GM19468 (cell line): ENCODE results near the gene KRTAP12-4.
"Not testable (repeated sequence)": the region's sequence is repeated elsewhere in the genome, so short reads cannot be mapped to it uniquely, and the experiment has no call there.

ENCODE experiments used
- ATAC-seq: cut with Tn5 transposase; IDR thresholded peaks from one replicate; pipeline ENCODE4 v1.9.1; 2021; ENCODE audit warnings: mild to moderate bottlenecking, moderate library complexity, moderate number of reproducible peaks; ENCODE audit not compliant: unreplicated experiment; ENCODE audit errors: extremely low read depth

KRTAP12-4 gene

GRCh38 chr21:44654576-44655175, at the start of gene KRTAP12-4:
TSS of gene KRTAP12-4 (minus strand) at chr21:44654659. CDS start at chr21:44654614, 45 bp downstream.
- no peak for ATAC-seq

GRCh38 chr21:44703731-44704635, 49.5 kb upstream of the KRTAP12-4 start:
- ATAC-seq, result no peak

- no peak for ATAC-seq
These were observed 48.7 kb upstream of the KRTAP12-4 start for GRCh38 chr21:44702973-44703730.

- no peak for ATAC-seq
These were observed 47.9 kb upstream of the KRTAP12-4 start for GRCh38 chr21:44702111-44702972.

GRCh38 chr21:44701541-44701940, 47.1 kb upstream of the KRTAP12-4 start:
- ATAC-seq, result no peak

- ATAC-seq, result no peak
These were observed 46.6 kb upstream of the KRTAP12-4 start for GRCh38 chr21:44701023-44701400.

GRCh38 chr21:44700101-44701022, 45.9 kb upstream of the KRTAP12-4 start:
- no peak for ATAC-seq

GRCh38 chr21:44699502-44700001, 45.1 kb upstream of the KRTAP12-4 start:
- ATAC-seq, result no peak

GRCh38 chr21:44697811-44698734, 43.6 kb upstream of the KRTAP12-4 start:
- ATAC-seq, result no peak

GRCh38 chr21:44697172-44697810, 42.8 kb upstream of the KRTAP12-4 start, which contains the start of gene KRTAP10-12:
TSS of gene KRTAP10-12 (plus strand) at chr21:44697172. CDS start at chr21:44697202, 30 bp downstream.
- ATAC-seq, result not testable (repeated sequence)

- no peak for ATAC-seq
These were observed 42.1 kb upstream of the KRTAP12-4 start for GRCh38 chr21:44696572-44696971.

- ATAC-seq, result no peak
These were observed 41.2 kb upstream of the KRTAP12-4 start for GRCh38 chr21:44695641-44696040.

- no peak for ATAC-seq
These were observed 40.7 kb upstream of the KRTAP12-4 start for GRCh38 chr21:44695184-44695583.

GRCh38 chr21:44694776-44695175, 40.3 kb upstream of the KRTAP12-4 start:
- no peak for ATAC-seq

GRCh38 chr21:44692798-44693512, 38.5 kb upstream of the KRTAP12-4 start:
- no peak for ATAC-seq

GRCh38 chr21:44691686-44692085, 37.2 kb upstream of the KRTAP12-4 start:
- no peak for ATAC-seq
